Erythroblast (primary cell): ENCODE results near the gene SELENOI.
A peak's percentile ranks its signal among the peaks of the same experiment; 100 is the strongest.
"Not testable (repeated sequence)": the region's sequence is repeated elsewhere in the genome, so short reads cannot be mapped to it uniquely, and the experiment has no call there.

ENCODE experiments used
- DNase-seq, 2 experiments: peaks; one replicate each; lab custom pipeline; 2025; lab: John Stamatoyannopoulos, UW
- GATA1 ChIP-seq: IDR thresholded peaks from 2 replicates; pipeline ENCODE4 v1.6.1; 2011; ENCODE audit warnings: low read depth, mild to moderate bottlenecking, control low read depth, low read length, moderate library complexity
- POLR2A ChIP-seq: IDR thresholded peaks from 2 replicates; pipeline ENCODE4 v1.6.1; 2011; ENCODE audit warnings: mild to moderate bottlenecking, low read length

The SELENOI gene

GRCh38 chr2:26356111-26356510, 10.2 kb downstream of the SELENOI start:
- TF ChIP-seq GATA1 (no peak), POLR2A (no peak)
- peak; percentile 58 to 77 for DNase-seq

- peak in 1 of 2 experiments; percentile 52 for DNase-seq
- TF ChIP-seq POLR2A: no peak
- TF ChIP-seq GATA1: no peak
These were observed 10.8 kb downstream of the SELENOI start for GRCh38 chr2:26356771-26357170.

GRCh38 chr2:26359886-26360473, 14.0 kb downstream of the SELENOI start:
- no peak for DNase-seq
- TF ChIP-seq GATA1 (no peak), POLR2A (no peak)

- TF ChIP-seq GATA1 (no peak), POLR2A (no peak)
- DNase-seq: peak; percentile 19 to 36
These were observed 17.4 kb downstream of the SELENOI start for GRCh38 chr2:26363323-26363722.

- no peak for TF ChIP-seq GATA1
- no peak for TF ChIP-seq POLR2A
- no peak for DNase-seq
These were observed 18.0 kb downstream of the SELENOI start for GRCh38 chr2:26363958-26364357.

- TF ChIP-seq POLR2A (no peak), GATA1 (no peak)
- DNase-seq: no peak
These were observed 18.7 kb downstream of the SELENOI start for GRCh38 chr2:26364669-26365068.

- no peak for DNase-seq
- no peak for TF ChIP-seq POLR2A
- TF ChIP-seq GATA1: no peak
These were observed 21.0 kb downstream of the SELENOI start for GRCh38 chr2:26366957-26367356.

GRCh38 chr2:26369664-26370063, 23.7 kb downstream of the SELENOI start:
- DNase-seq: not testable (repeated sequence)

- DNase-seq: not testable (repeated sequence)
These were observed 25.0 kb downstream of the SELENOI start for GRCh38 chr2:26370909-26371308.

- no peak for DNase-seq
- TF ChIP-seq GATA1 (no peak), POLR2A (no peak)
These were observed 30.9 kb downstream of the SELENOI start for GRCh38 chr2:26376799-26377198.

GRCh38 chr2:26380281-26380680, 34.3 kb downstream of the SELENOI start:
- no peak for DNase-seq
- TF ChIP-seq POLR2A (no peak), GATA1 (no peak)

GRCh38 chr2:26382564-26382963, 36.6 kb downstream of the SELENOI start:
- no peak for DNase-seq
- TF ChIP-seq POLR2A: no peak

- TF ChIP-seq POLR2A (no peak), GATA1 (no peak)
- no peak for DNase-seq
These were observed 38.2 kb downstream of the SELENOI start for GRCh38 chr2:26384183-26384582.

- TF ChIP-seq POLR2A (no peak), GATA1 (no peak)
- DNase-seq: no peak
These were observed 38.7 kb downstream of the SELENOI start for GRCh38 chr2:26384597-26384996.

- TF ChIP-seq POLR2A: no peak
- TF ChIP-seq GATA1: no peak
- no peak for DNase-seq
These were observed 41.2 kb downstream of the SELENOI start for GRCh38 chr2:26387189-26387588.

- DNase-seq: no peak
- TF ChIP-seq GATA1: no peak
- no peak for TF ChIP-seq POLR2A
These were observed 48.8 kb downstream of the SELENOI start for GRCh38 chr2:26394694-26395093.
